ENCODE results near the gene MPI.

The MPI gene

DNA sequence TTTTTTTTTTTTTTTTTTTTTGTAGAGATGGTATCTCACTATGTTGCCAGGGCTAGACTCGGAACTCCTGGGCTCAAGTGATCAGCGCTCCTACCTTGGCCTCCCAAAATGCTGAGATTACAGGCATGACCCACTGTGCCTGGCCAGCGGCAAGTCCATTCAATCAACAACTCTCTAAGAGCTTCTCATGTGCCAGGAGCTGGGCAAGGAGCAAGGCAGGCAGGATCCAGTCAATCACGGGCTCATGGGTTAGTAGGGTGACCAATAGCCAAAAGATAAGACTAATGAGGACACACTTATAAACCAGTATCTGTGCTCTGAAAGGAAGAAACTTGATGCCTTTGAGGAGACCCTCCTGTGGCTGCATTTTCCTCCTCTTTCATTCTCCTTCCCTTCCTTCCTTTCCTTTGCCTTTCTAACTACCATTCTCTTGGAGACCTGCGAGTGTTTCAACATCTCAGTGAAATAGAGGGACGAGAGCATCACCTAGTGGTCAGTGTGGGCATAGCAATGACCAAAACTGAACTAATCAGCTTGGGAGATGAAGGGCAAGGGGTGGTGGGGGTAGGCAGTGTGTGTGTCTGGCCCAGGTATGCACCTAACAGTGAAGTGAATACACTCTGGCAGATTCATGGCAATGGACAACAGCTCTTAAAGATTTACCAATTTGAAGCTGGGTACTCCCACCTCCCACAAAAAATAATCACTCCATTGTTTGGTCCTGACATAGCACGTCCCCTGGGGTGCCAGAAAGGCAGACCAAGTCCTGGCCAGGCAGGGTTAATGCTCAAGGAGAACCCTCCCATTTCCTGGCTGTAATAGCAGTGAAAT lies 60.5 kb downstream of the MPI start:
- DNase-seq = peak; percentile 19 to 46

DNA sequence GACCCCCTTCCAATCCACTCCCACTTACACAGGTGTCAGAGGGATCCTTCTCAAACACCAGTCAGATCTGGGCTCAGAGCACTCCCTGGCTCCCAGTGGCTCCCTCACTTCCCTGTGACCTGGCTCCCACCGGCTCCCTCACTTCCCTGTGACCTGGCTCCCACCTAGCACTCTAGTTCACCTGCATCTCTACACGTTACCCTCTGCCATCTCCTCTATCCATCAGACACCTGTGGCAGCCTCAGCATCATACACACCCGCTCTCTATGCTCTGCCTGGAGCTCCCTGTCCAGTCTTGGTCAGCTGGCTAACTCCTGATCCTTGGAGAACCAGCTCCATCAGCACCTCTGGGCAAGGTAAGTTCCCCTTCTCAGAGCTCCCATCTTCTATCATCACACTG lies 61.2 kb downstream of the MPI start:
- no peak for DNase-seq
